IMR-90 (cell line): ENCODE results near the gene KRT3. TPM values are rescaled to one million over a fixed set of nuclear protein-coding genes. Genes with fewer than 3 reads are reported as not detected.

Experiments used
- ATAC-seq: fragments of 200-7000 bp; cut with Tn5 transposase; 2 replicates; pipeline ENCODE4 v1.9.1; 2020; ENCODE audit warnings: low read depth, mild to moderate bottlenecking, moderate library complexity
- BruUV-seq: library from RNA; stranded (reverse); fragments of 400-500 nt; replicated peaks from 2 replicates; lab custom pipeline; 2021; lab: Mats Ljungman, UMichigan
- CTCF ChIA-PET: fragments of 300-600 bp; formaldehyde crosslinking; extraction: SDS; loops from one replicate; lab custom pipeline; 2021; ENCODE audit warnings: antibody characterized with exemption; lab: Yijun Ruan, JAX
- POLR2A ChIA-PET: fragments of 300-600 bp; sonication (Branson Sonifier 250); formaldehyde crosslinking; loops from one replicate; lab custom pipeline; 2022; ENCODE audit warnings: antibody characterized with exemption; ENCODE audit not compliant: unreplicated experiment; lab: Charles Lee
- DNase-seq: peaks from one replicate; pipeline ENCODE4 v3.0.0; 2013
- H2AFZ ChIP-seq: replicated peaks from 2 replicates; pipeline ENCODE3; 2013; ENCODE audit warnings: low read length, mild to moderate bottlenecking; ENCODE audit not compliant: poor library complexity
- H2AK5ac ChIP-seq: 2 replicates; pipeline ENCODE4 v1.6.1; 2013; ENCODE audit warnings: low read depth, low read length, inconsistent platforms
- H2AK9ac ChIP-seq: replicated peaks from 2 replicates; pipeline ENCODE3; 2013; ENCODE audit warnings: mild to moderate bottlenecking, low read depth, low read length, moderate library complexity; ENCODE audit not compliant: poor library complexity
- H2BK120ac ChIP-seq: 2 replicates; pipeline ENCODE4 v1.6.1; 2013; ENCODE audit warnings: low read depth, low read length, inconsistent platforms
- H2BK15ac ChIP-seq: 3 replicates; pipeline ENCODE4 v1.6.1; 2013; ENCODE audit warnings: low read depth, low read length, inconsistent platforms
- H2BK20ac ChIP-seq: 2 replicates; pipeline ENCODE4 v1.6.1; 2013; ENCODE audit warnings: low read depth, mild to moderate bottlenecking, inconsistent platforms, low read length, moderate library complexity
- H2BK5ac ChIP-seq: 2 replicates; pipeline ENCODE4 v1.6.1; 2013; ENCODE audit warnings: mild to moderate bottlenecking, low read depth, low read length, inconsistent platforms; ENCODE audit not compliant: poor library complexity, severe bottlenecking
- H3K14ac ChIP-seq: replicated peaks from 2 replicates; pipeline ENCODE4 v1.6.1; 2013; ENCODE audit warnings: low read depth, low read length, inconsistent platforms
- H3K18ac ChIP-seq: 2 replicates; pipeline ENCODE4 v1.6.1; 2013; ENCODE audit warnings: low read depth, low read length, control low read depth
- H3K23ac ChIP-seq: 2 replicates; pipeline ENCODE4 v1.6.1; 2013; ENCODE audit warnings: low read depth, low read length, inconsistent platforms
- H3K27ac ChIP-seq: 2 replicates; pipeline ENCODE4 v1.5.1; 2013; ENCODE audit warnings: mild to moderate bottlenecking, control low read depth, low read length; ENCODE audit not compliant: insufficient read depth
- H3K27me3 ChIP-seq: 2 replicates; pipeline ENCODE4 v1.6.1; 2013; ENCODE audit warnings: low read length; ENCODE audit not compliant: control insufficient read depth, insufficient read depth
- H3K36me3 ChIP-seq: 2 replicates; pipeline ENCODE4 v1.6.1; 2013; ENCODE audit warnings: low read length, mixed read lengths; ENCODE audit not compliant: control insufficient read depth, insufficient read depth
- H3K4ac ChIP-seq: 2 replicates; pipeline ENCODE4 v1.6.1; 2013; ENCODE audit warnings: low read depth, low read length, inconsistent platforms
- H3K4me1 ChIP-seq: 2 replicates; pipeline ENCODE4 v1.6.1; 2013; ENCODE audit warnings: low read length, mixed read lengths; ENCODE audit not compliant: control insufficient read depth, insufficient read depth
- H3K4me2 ChIP-seq: 2 replicates; pipeline ENCODE4 v1.6.1; 2013; ENCODE audit warnings: low read depth, mild to moderate bottlenecking, control low read depth, low read length, moderate library complexity
- H3K4me3 ChIP-seq: 2 replicates; pipeline ENCODE4 v1.5.1; 2013; ENCODE audit warnings: low read depth, mild to moderate bottlenecking, control low read depth, low read length, moderate library complexity; ENCODE audit not compliant: insufficient read depth
- H3K56ac ChIP-seq: 2 replicates; pipeline ENCODE4 v1.6.1; 2013; ENCODE audit warnings: low read length, inconsistent platforms; ENCODE audit not compliant: insufficient read depth; ENCODE audit errors: extremely low read depth
- H3K79me1 ChIP-seq, 2 experiments: 2 replicates each; pipeline ENCODE4 v1.6.1; 2013; ENCODE audit warnings: low read length in 2 of 2, inconsistent platforms in 1 of 2, low read depth in 1 of 2
- H3K9ac ChIP-seq: 2 replicates; pipeline ENCODE4 v1.6.1; 2013; ENCODE audit warnings: low read depth, low read length, control low read depth
- H3K9me1 ChIP-seq: 2 replicates; pipeline ENCODE4 v1.6.1; 2013; ENCODE audit warnings: low read length, inconsistent platforms; ENCODE audit not compliant: insufficient read depth
- H3K9me3 ChIP-seq: 2 replicates; pipeline ENCODE4 v1.6.1; 2013; ENCODE audit warnings: low read length; ENCODE audit not compliant: control insufficient read depth, insufficient read depth
- H4K20me1 ChIP-seq: 2 replicates; pipeline ENCODE4 v1.6.1; 2013; ENCODE audit warnings: low read length, inconsistent platforms; ENCODE audit not compliant: insufficient read depth
- H4K5ac ChIP-seq: 2 replicates; pipeline ENCODE4 v1.6.1; 2013; ENCODE audit warnings: mild to moderate bottlenecking, low read depth, low read length, control low read depth
- H4K8ac ChIP-seq, 2 experiments: 2 replicates each; pipeline ENCODE4 v1.6.1; 2013; ENCODE audit warnings: low read depth in 2 of 2, low read length in 2 of 2, control low read depth in 1 of 2, inconsistent platforms in 1 of 2
- H4K91ac ChIP-seq: 2 replicates; pipeline ENCODE4 v1.6.1; 2013; ENCODE audit warnings: low read depth, low read length, inconsistent platforms; ENCODE audit not compliant: insufficient read depth
- MAFK ChIP-seq: IDR thresholded peaks from 2 replicates; pipeline ENCODE4 v1.6.1; 2012; ENCODE audit warnings: low read depth, low read length, improper control_type of control experiment
- RFX5 ChIP-seq: IDR thresholded peaks from 2 replicates; pipeline ENCODE4 v1.8.0; 2012; ENCODE audit warnings: low read depth, mild to moderate bottlenecking, low read length, moderate library complexity
- SMC3 ChIP-seq: fragments of 150-350 bp; IDR thresholded peaks from 2 replicates; pipeline ENCODE4 v1.6.1; 2016; ENCODE audit warnings: low read depth, mild to moderate bottlenecking, antibody characterized with exemption, low read length, moderate library complexity
- WGBS, 2 experiments: methylation state at CpG; one replicate each; pipeline versions ENCODE4 v1.1.5 to v1.1.7; 2013; ENCODE audit warnings: missing lambda C conversion rate in 2 of 2; ENCODE audit not compliant: insufficient read length in 1 of 2; ENCODE audit errors: extremely low coverage in 2 of 2; 5-methylcytosine and 5-hydroxymethylcytosine counted together
- dilution Hi-C: fragments of 300-500 bp; cut with HindIII; formaldehyde crosslinking; loops from one replicate; pipeline ENCODE4 v1.14.3; 2018; ENCODE audit warnings: low sequenced_read_pairs; ENCODE audit not compliant: unreplicated experiment
- in situ Hi-C: fragments of 300-500 bp; cut with MboI; formaldehyde crosslinking; loops from 3 replicates; pipeline ENCODE4 v1.14.3; 2019; ENCODE audit warnings: low sequenced_read_pairs, inconsistent platforms, mixed read lengths
- intact Hi-C: fragments of 100-400 bp; cut with micrococcal nuclease; formaldehyde crosslinking; loops from 2 replicates; pipeline ENCODE4 v1.10.0; 2022
- polyA plus RNA-seq, 3 experiments: library from polyadenylated mRNA; depleted of rRNA; stranded (reverse); fragments of >200 nt; gene quantifications; 2 replicates each; pipeline ENCODE4 v1.2.3, GENCODE V29; 2012; ENCODE audit warnings: low replicate concordance in 1 of 3
- total RNA-seq: library from RNA; depleted of rRNA; stranded (reverse); fragments of >200 nt; gene quantifications from 2 replicates; pipeline ENCODE4 v1.2.3, GENCODE V29; 2012
- TF ChIP-seq, protein P1 (sequence below): fragments of 150-350 bp; IDR thresholded peaks from 2 replicates; pipeline ENCODE4 v1.6.1; 2016; ENCODE audit warnings: low read depth, mild to moderate bottlenecking, low read length, moderate library complexity, borderline replicate concordance

The KRT3 gene
- total and polyA plus RNA-seq, 2 of the 4 experiments (the other 2 are of a cell fraction): not detected

DNA sequence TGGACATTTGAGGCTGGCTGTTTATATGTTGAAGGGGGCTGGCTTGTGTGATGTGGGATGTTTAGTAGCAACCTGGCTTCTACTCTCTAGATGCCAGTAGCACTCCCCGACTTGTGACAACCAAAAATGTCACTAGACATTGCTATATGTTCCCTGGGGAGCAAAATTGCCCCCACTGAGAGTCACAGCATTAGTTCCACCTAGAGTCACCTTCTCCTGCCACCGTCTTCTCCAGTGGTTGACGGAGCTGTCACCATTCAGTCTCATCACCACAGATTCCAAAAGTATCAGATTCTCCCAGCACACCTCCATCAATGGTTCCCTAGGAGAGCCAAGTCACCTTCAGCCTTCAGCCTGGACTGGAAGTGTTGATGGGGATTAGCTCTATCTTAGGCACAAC lies 11.0 kb downstream of the KRT3 start:
- no peak overlapping the region for H2BK15ac ChIP-seq
- dilution Hi-C loops: no loop called here
- CTCF ChIA-PET: no interaction called here

More for the DNA sequence above, 11.0 kb downstream of the KRT3 start:
- H4K91ac ChIP-seq: no peak overlapping the region
- H3K14ac ChIP-seq: no peak overlapping the region
- no peaks in the 10 kb centered on the region for H3K9me3 ChIP-seq
- no peaks in the 10 kb centered on the region for H4K20me1 ChIP-seq
- in situ Hi-C loops: no loop called here
- H3K4me1 ChIP-seq: no peaks in the 10 kb centered on the region
- no CpG with 5 or more reads among the region's 3 CpGs for WGBS, 2 experiments
- H3K4me3 ChIP-seq: no peak overlapping the region
- no peak for ATAC-seq
- intact Hi-C loops: no loop called here
- H2BK20ac ChIP-seq: no peak overlapping the region
- TF ChIP-seq, protein P1, sequence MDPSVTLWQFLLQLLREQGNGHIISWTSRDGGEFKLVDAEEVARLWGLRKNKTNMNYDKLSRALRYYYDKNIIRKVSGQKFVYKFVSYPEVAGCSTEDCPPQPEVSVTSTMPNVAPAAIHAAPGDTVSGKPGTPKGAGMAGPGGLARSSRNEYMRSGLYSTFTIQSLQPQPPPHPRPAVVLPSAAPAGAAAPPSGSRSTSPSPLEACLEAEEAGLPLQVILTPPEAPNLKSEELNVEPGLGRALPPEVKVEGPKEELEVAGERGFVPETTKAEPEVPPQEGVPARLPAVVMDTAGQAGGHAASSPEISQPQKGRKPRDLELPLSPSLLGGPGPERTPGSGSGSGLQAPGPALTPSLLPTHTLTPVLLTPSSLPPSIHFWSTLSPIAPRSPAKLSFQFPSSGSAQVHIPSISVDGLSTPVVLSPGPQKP: no peak
- TF ChIP-seq RFX5 (no peak), MAFK (no peak), SMC3 (no peak)
- H3K9me1 ChIP-seq: no peaks in the 10 kb centered on the region
- H3K56ac ChIP-seq: no peak overlapping the region
- no peak overlapping the region for H3K27ac ChIP-seq
- H3K4me2 ChIP-seq: no peak overlapping the region
- POLR2A ChIA-PET: no interaction called here
- H3K23ac ChIP-seq: no peak overlapping the region
- H2BK120ac ChIP-seq: no peak overlapping the region
- no peaks in the 10 kb centered on the region for H3K36me3 ChIP-seq
- H2AFZ ChIP-seq: no peak overlapping the region
- no peak overlapping the region for H2AK5ac ChIP-seq
- H3K4ac ChIP-seq: no peak overlapping the region
- no peak for DNase-seq
- no TSS peak for BruUV-seq
- no peak overlapping the region for H3K9ac ChIP-seq
- no peak overlapping the region for H2AK9ac ChIP-seq
- no peak overlapping the region for H4K8ac ChIP-seq
- H3K18ac ChIP-seq: no peak overlapping the region
- no peaks in the 10 kb centered on the region for H3K79me1 ChIP-seq
- H3K27me3 ChIP-seq: peaks cover 29% of the 10 kb centered on the region
- H4K5ac ChIP-seq: no peak overlapping the region
- no peak overlapping the region for H2BK5ac ChIP-seq
